Breast epithelium (tissue), 4 donors: ENCODE measurements around the gene NCOA6. TPM values are rescaled to one million over a fixed set of nuclear protein-coding genes. Genes with fewer than 3 reads are reported as not detected.
"Not testable (repeated sequence)": the region's sequence is repeated elsewhere in the genome, so short reads cannot be mapped to it uniquely, and the experiment has no call there.

Source experiments
- DNase-seq, 2 donors: peaks; one replicate each; pipeline ENCODE4 v3.0.0-alpha.2; 2019; ENCODE audit warnings: low spot score in 2 of 2
- H3K27ac ChIP-seq, 2 donors: fragments of 200-600 bp; sonication (generic) in 1 of 2; one replicate each; pipeline ENCODE4 v1.5.1; 2016 to 2019; ENCODE audit warnings: mild to moderate bottlenecking in 1 of 2
- H3K27me3 ChIP-seq, 2 donors: fragments of 200-600 bp; sonication (generic) in 1 of 2; one replicate each; pipeline versions ENCODE4 v1.5.1 to v1.6.0; 2017 to 2019; ENCODE audit warnings: control low read depth in 1 of 2, mild to moderate bottlenecking in 1 of 2
- H3K36me3 ChIP-seq: fragments of 200-600 bp; one replicate; pipeline ENCODE4 v1.5.1; 2019
- H3K4me1 ChIP-seq, 2 donors: fragments of 200-600 bp; sonication (generic); one replicate each; pipeline ENCODE4 v1.5.1; 2016 to 2019; ENCODE audit warnings: control low read depth in 1 of 2
- H3K4me3 ChIP-seq, 3 donors: fragments of 200-600 bp; sonication (generic); 1 replicate in 2 of 3; 2 replicates in 1 of 3; pipeline ENCODE4 v1.5.1; 2016 to 2019; ENCODE audit warnings: mild to moderate bottlenecking in 3 of 3, moderate library complexity in 2 of 3
- H3K9me3 ChIP-seq, 2 donors: fragments of 200-600 bp; sonication (generic) in 1 of 2; one replicate each; pipeline ENCODE4 v1.5.1; 2016 to 2019; ENCODE audit warnings: control low read depth in 1 of 2
- CTCF ChIP-seq, 3 donors: fragments of 450-650 bp; IDR thresholded peaks; one replicate each; pipeline ENCODE4 v1.5.1; 2016 to 2017; ENCODE audit warnings: antibody characterized with exemption in 3 of 3, mild to moderate bottlenecking in 3 of 3, moderate library complexity in 3 of 3
- POLR2A ChIP-seq: fragments of 450-650 bp; IDR thresholded peaks from one replicate; pipeline ENCODE4 v1.6.1; 2016; ENCODE audit warnings: antibody characterized with exemption, mild to moderate bottlenecking, moderate library complexity
- POLR2AphosphoS5 ChIP-seq, 3 donors: sonication (generic); formaldehyde crosslinking; IDR thresholded peaks; one replicate each; pipeline ENCODE4 v1.6.1; 2017; ENCODE audit warnings: antibody characterized with exemption in 3 of 3
- intact Hi-C: fragments of 100-400 bp; cut with DNase I; formaldehyde crosslinking; loops from one replicate; pipeline ENCODE4 v1.15.1; 2023; ENCODE audit warnings: low total_unique reads
- total RNA-seq, 3 donors: library from RNA; depleted of rRNA; stranded (reverse); fragments of >200 nt; gene quantifications; one replicate each; pipeline ENCODE4 v1.1.0, GENCODE V29; 2016

Gene NCOA6
- total RNA-seq, 3 donors from 2014 or later: 20.0 to 20.6 (median 20.3) TPM

DNA sequence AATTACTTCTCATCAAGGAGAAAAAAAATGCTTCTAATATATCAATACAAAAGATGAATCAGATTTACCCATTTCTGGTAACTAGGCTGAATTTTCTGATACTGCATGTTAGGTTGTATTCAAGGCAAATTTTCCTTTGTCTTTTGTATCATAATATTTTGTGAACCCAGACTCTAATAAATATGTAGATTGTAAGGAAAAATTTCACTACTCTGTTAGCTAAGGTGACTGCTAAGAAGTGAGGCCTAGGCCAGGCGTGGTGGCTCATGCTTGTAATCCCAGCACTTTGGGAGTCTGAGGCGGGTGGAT lies 108.6 kb downstream of the NCOA6 start:
- no peak for DNase-seq
- intact Hi-C loops: no loop called here
- TF ChIP-seq POLR2A (no peak), POLR2AphosphoS5 (IDR thresholded peaks at IDR 0.05) (no peak), CTCF (IDR thresholded peaks at IDR 0.05) (no peak)
- H3K4me3 ChIP-seq: no peak overlapping the region
- no peaks in the 10 kb centered on the region for H3K27me3 ChIP-seq
- H3K27ac ChIP-seq: no peak overlapping the region
- H3K9me3 ChIP-seq: no peaks in the 10 kb centered on the region
- H3K36me3 ChIP-seq: peaks cover 5% of the 10 kb centered on the region
- H3K4me1 ChIP-seq: no peaks in the 10 kb centered on the region

GRCh38 chr20:34715384-34715783 lies 110.1 kb downstream of the NCOA6 start:
- H3K4me3 ChIP-seq: no peak overlapping the region
- no peak for TF ChIP-seq CTCF (IDR thresholded peaks at IDR 0.05)
- no peak for TF ChIP-seq POLR2AphosphoS5 (IDR thresholded peaks at IDR 0.05)
- no peak for TF ChIP-seq POLR2A
- peaks cover 5% of the 10 kb centered on the region for H3K36me3 ChIP-seq
- no peaks in the 10 kb centered on the region for H3K4me1 ChIP-seq
- no peak for DNase-seq
- intact Hi-C loops: no loop called here
- no peak overlapping the region for H3K27ac ChIP-seq
- H3K9me3 ChIP-seq: no peaks in the 10 kb centered on the region
- no peaks in the 10 kb centered on the region for H3K27me3 ChIP-seq

GRCh38 chr20:34713944-34714515 lies 111.4 kb downstream of the NCOA6 start:
- DNase-seq, H3K27ac ChIP-seq, H3K27me3 ChIP-seq, H3K4me3 ChIP-seq, H3K36me3 ChIP-seq, intact Hi-C loops, H3K4me1 ChIP-seq, H3K9me3 ChIP-seq: not testable (repeated sequence)

- Histone ChIP-seq H3K4me1 (no peaks in the 10 kb centered on the region), H3K27ac (no peak overlapping the region), H3K36me3 (peaks cover 5% of the 10 kb centered on the region), H3K9me3 (no peaks in the 10 kb centered on the region), H3K27me3 (no peaks in the 10 kb centered on the region), H3K4me3 (no peak overlapping the region)
- no peak for DNase-seq
- intact Hi-C loops: no loop called here
- no peak for TF ChIP-seq POLR2A
- no peak for TF ChIP-seq POLR2AphosphoS5 (IDR thresholded peaks at IDR 0.05)
- TF ChIP-seq CTCF (IDR thresholded peaks at IDR 0.05): no peak
These were observed 112.1 kb downstream of the NCOA6 start for GRCh38 chr20:34713194-34713943.

GRCh38 chr20:34712525-34713192 lies 112.8 kb downstream of the NCOA6 start:
- Histone ChIP-seq H3K27ac (no peak overlapping the region), H3K36me3 (peaks cover 5% of the 10 kb centered on the region), H3K9me3 (no peaks in the 10 kb centered on the region), H3K4me3 (no peak overlapping the region), H3K27me3 (no peaks in the 10 kb centered on the region), H3K4me1 (no peaks in the 10 kb centered on the region)
- intact Hi-C loops: no loop called here
- no peak for TF ChIP-seq POLR2AphosphoS5 (IDR thresholded peaks at IDR 0.05)
- TF ChIP-seq CTCF (IDR thresholded peaks at IDR 0.05): no peak
- TF ChIP-seq POLR2A: no peak
- DNase-seq: no peak
